Spleen (tissue), 11 donors: ENCODE results near the gene PRDX5. TPM values are rescaled to one million over a fixed set of nuclear protein-coding genes. Genes with fewer than 3 reads are reported as not detected.

Source experiments
- DNase-seq: peaks from one replicate; pipeline ENCODE4 v3.0.0-alpha.2; 2020
- H3K27ac ChIP-seq, 8 donors: fragments of 200-600 bp; sonication (generic) in 7 of 8; 1 replicate in 4 of 8; 2 replicates in 4 of 8; pipeline versions ENCODE4 v1.5.0 to v1.8.0; 2016 to 2021; ENCODE audit warnings: inconsistent platforms in 4 of 8, mild to moderate bottlenecking in 4 of 8, moderate library complexity in 1 of 8
- H3K27me3 ChIP-seq, 7 donors: fragments of 200-600 bp; sonication (generic) in 6 of 7; replicated peaks in 1 of 7; 1 replicate in 4 of 7; 2 replicates in 3 of 7; pipeline versions ENCODE4 v1.5.0 to v1.8.0; 2016 to 2021; ENCODE audit warnings: inconsistent platforms in 3 of 7, mild to moderate bottlenecking in 1 of 7
- H3K36me3 ChIP-seq, 6 donors: fragments of 200-600 bp; sonication (generic) in 5 of 6; 1 replicate in 4 of 6; 2 replicates in 2 of 6; pipeline versions ENCODE4 v1.5.0 to v1.8.0; 2016 to 2021; ENCODE audit warnings: inconsistent platforms in 2 of 6
- H3K4me1 ChIP-seq, 6 donors: fragments of 200-600 bp; sonication (generic) in 5 of 6; 1 replicate in 3 of 6; 2 replicates in 3 of 6; pipeline versions ENCODE4 v1.5.0 to v1.8.0; 2016 to 2021; ENCODE audit warnings: inconsistent platforms in 3 of 6
- H3K4me3 ChIP-seq, 8 donors: fragments of 200-600 bp; sonication (generic) in 7 of 8; 1 replicate in 4 of 8; 2 replicates in 4 of 8; pipeline versions ENCODE4 v1.5.0 to v1.8.0; 2016 to 2021; ENCODE audit warnings: inconsistent platforms in 4 of 8, mild to moderate bottlenecking in 4 of 8, moderate library complexity in 2 of 8
- H3K9me3 ChIP-seq, 8 donors: fragments of 200-600 bp; sonication (generic) in 7 of 8; 1 replicate in 4 of 8; 2 replicates in 4 of 8; pipeline versions ENCODE4 v1.5.0 to v1.8.0; 2016 to 2021; ENCODE audit warnings: inconsistent platforms in 4 of 8
- CTCF ChIP-seq, 11 experiments: fragments of 200-600 bp in 7 of 11; fragments of 450-650 bp in 4 of 11; sonication (generic) in 4 of 11; IDR thresholded peaks in 8 of 11; conservative IDR thresholded peaks in 3 of 11; 1 replicate in 7 of 11; 2 replicates in 4 of 11; pipeline versions ENCODE4 v1.4.0 to v1.8.0; 2016 to 2021; ENCODE audit warnings: antibody characterized with exemption in 11 of 11, inconsistent platforms in 4 of 11, mild to moderate bottlenecking in 1 of 11
- POLR2A ChIP-seq, 3 donors: fragments of 450-650 bp; IDR thresholded peaks; one replicate each; pipeline ENCODE4 v1.5.1; 2017; ENCODE audit warnings: antibody characterized with exemption in 3 of 3, mild to moderate bottlenecking in 1 of 3
- POLR2AphosphoS5 ChIP-seq, 3 donors: sonication (generic); formaldehyde crosslinking; IDR thresholded peaks; one replicate each; pipeline ENCODE4 v1.5.1; 2017; ENCODE audit warnings: antibody characterized with exemption in 3 of 3
- WGBS, 5 donors: extraction: QIAGEN DNeasy Blood & Tissue Kit in 3 of 5; methylation state at CpG; one replicate each; pipeline versions ENCODE4 v1.1.5 to v1.1.7; 2013 to 2018; 5-methylcytosine and 5-hydroxymethylcytosine counted together
- intact Hi-C: fragments of 100-400 bp; cut with DNase I; formaldehyde crosslinking; loops from one replicate; pipeline ENCODE4 v1.15.0; 2023; ENCODE audit warnings: low total_unique reads
- polyA plus RNA-seq, 3 donors: library from polyadenylated mRNA; stranded (reverse); fragments of 200-250 nt; gene quantifications; one replicate each; pipeline ENCODE4 v1.2.1, GENCODE V29; 2013
- total RNA-seq, 7 donors: library from RNA; depleted of rRNA in 3 of 7; stranded (reverse); fragments of >200 nt in 3 of 7; fragmentation: NEBNext Ultra II Directional in 4 of 7; extraction: Animal tissue kit (Norgen Biotek cat#: 25700) in 4 of 7; gene quantifications; one replicate each; pipeline versions ENCODE4 v1.1.0 to v1.2.1, GENCODE V29; 2016 to 2021
- donor health status: healthy with polysubstance abuse.
- donor health status: DM: no; HTN: no; CAD: no; lungs with moderate emphysema.
- donor health status: DM: no; HTN: no; CAD: no.
- donor health status: Bipolar disorder and iron deficiency.
- donor health status: healthy.
- donor health status: DM: no; HTN: no; CAD: no.
- donor health status: DM: yes; HTN: yes; CAD: no.

The PRDX5 gene
- total and polyA plus RNA-seq, 10 donors: 77.0 to 302 (median 133) TPM

- no peaks in the 10 kb centered on the region for H3K9me3 ChIP-seq
- H3K27ac ChIP-seq: no peak overlapping the region
- peaks cover 15 to 65% (median 41%) of the 10 kb centered on the region in 6 donors for H3K4me1 ChIP-seq
- H3K27me3 ChIP-seq: peaks cover 0 to 20% (median 13%) of the 10 kb centered on the region in 7 donors
- DNase-seq: peak; percentile 77
- intact Hi-C loops: no loop called here
- TF ChIP-seq POLR2AphosphoS5 (IDR thresholded peaks at IDR 0.05): no peak
- 83 to 99% (median 91%) methylated on average over 9 of the region's 9 CpGs for WGBS, 5 donors
- H3K36me3 ChIP-seq: peaks cover 0 to 34% (median 0%) of the 10 kb centered on the region in 6 donors
- peak overlapping the region in 1 of 8 donors; percentile 89 for H3K4me3 ChIP-seq
Measured at GRCh38 chr11:64286801-64287159, 31.1 kb upstream of the PRDX5 start.

GRCh38 chr11:64287676-64288352 lies 30.1 kb upstream of the PRDX5 start:
- Histone ChIP-seq H3K27ac (no peak overlapping the region), H3K36me3 (peaks cover 0 to 25% (median 0%) of the 10 kb centered on the region in 6 donors), H3K9me3 (no peaks in the 10 kb centered on the region), H3K4me1 (peaks cover 21 to 66% (median 51%) of the 10 kb centered on the region in 6 donors), H3K4me3 (no peak overlapping the region), H3K27me3 (peaks cover 4 to 31% (median 23%) of the 10 kb centered on the region in 7 donors)
- DNase-seq: no peak
- no peak for TF ChIP-seq POLR2A (IDR thresholded peaks at IDR 0.05)
- TF ChIP-seq POLR2AphosphoS5 (IDR thresholded peaks at IDR 0.05): no peak
- TF ChIP-seq CTCF (IDR thresholded peaks at IDR 0.05 in 8 of 11, conservative IDR thresholded peaks at IDR 0.05 in 3 of 11): no peak
- WGBS, 5 donors: 95 to 97% (median 96%) methylated on average over 27 to 33 of the region's 33 CpGs
- intact Hi-C loops: no loop called here

- intact Hi-C loops: no loop called here
- H3K4me3 ChIP-seq: no peak overlapping the region
- 87 to 98% (median 90%) methylated on average over 9 of the region's 9 CpGs for WGBS, 5 donors
- H3K4me1 ChIP-seq: peaks cover 21 to 63% (median 46%) of the 10 kb centered on the region in 6 donors
- TF ChIP-seq POLR2AphosphoS5 (IDR thresholded peaks at IDR 0.05) (no peak), POLR2A (IDR thresholded peaks at IDR 0.05) (no peak), CTCF (IDR thresholded peaks at IDR 0.05 in 8 of 11, conservative IDR thresholded peaks at IDR 0.05 in 3 of 11) (no peak)
- peaks cover 0 to 19% (median 0%) of the 10 kb centered on the region in 6 donors for H3K36me3 ChIP-seq
- H3K9me3 ChIP-seq: no peaks in the 10 kb centered on the region
- H3K27ac ChIP-seq: no peak overlapping the region
- DNase-seq: no peak
- peaks cover 6 to 36% (median 29%) of the 10 kb centered on the region in 7 donors for H3K27me3 ChIP-seq
Measured at GRCh38 chr11:64288353-64288750, 29.6 kb upstream of the PRDX5 start.

- TF ChIP-seq POLR2AphosphoS5 (IDR thresholded peaks at IDR 0.05): no peak
- TF ChIP-seq CTCF (IDR thresholded peaks at IDR 0.05 in 8 of 11, conservative IDR thresholded peaks at IDR 0.05 in 3 of 11): no peak
- no peak for TF ChIP-seq POLR2A (IDR thresholded peaks at IDR 0.05)
- Histone ChIP-seq H3K4me1 (peaks cover 15 to 55% (median 38%) of the 10 kb centered on the region in 6 donors), H3K36me3 (peaks cover 0 to 19% (median 0%) of the 10 kb centered on the region in 6 donors), H3K27ac (no peak overlapping the region), H3K9me3 (no peaks in the 10 kb centered on the region), H3K4me3 (no peak overlapping the region), H3K27me3 (peaks cover 6 to 43% (median 36%) of the 10 kb centered on the region in 7 donors)
- WGBS, 5 donors: 93 to 94% (median 94%) methylated on average over 12 to 13 of the region's 13 CpGs
- intact Hi-C loops: no loop called here
- DNase-seq: no peak
Measured at GRCh38 chr11:64289002-64289564, 28.8 kb upstream of the PRDX5 start.
